HUDEP-2 (cell line): ENCODE results near the gene NDRG2.

Source experiments
- DNase-seq, 76 experiments: peaks; one replicate each; lab custom pipeline; 2025; ENCODE audit not compliant: unreplicated experiment in 76 of 76; lab: John Stamatoyannopoulos, UW

NDRG2 gene

DNA sequence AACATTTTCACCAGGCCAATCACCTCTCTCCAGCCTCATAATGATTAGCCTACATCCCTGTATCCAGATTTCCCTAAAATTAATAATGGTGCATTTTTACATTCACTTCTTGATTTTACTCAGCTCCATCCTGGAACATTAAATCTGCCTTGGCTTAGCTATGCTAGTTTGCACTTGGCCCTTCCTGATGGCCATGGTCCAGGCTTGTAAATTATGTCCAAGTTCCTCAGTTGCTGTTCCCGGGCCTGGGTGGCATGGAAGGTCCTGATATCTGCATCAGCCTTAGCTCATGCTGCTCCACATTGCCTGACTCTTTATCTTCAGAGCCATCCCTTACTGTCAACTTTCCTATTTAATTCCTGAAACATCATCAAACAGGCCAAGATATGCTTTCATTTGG lies 46.2 kb downstream of the NDRG2 start:
- no peak for DNase-seq

DNA sequence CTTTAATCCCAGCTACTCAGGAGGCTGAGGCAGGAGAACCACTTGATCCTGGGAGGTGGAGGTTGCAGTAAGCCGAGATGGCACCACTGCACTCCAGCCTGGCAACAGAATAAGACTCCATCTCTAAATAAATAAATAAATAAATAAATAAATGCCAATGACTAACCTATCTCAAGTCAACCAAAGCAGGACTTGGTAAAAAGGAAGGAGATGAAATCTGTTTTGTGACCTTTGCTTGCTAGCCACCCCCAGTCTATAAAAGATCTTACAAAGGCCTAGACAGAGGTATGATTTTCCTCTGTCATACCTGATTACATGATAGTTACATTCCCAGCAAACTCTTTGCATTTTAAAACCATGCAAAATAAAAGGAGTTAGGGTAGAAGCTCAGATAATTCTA lies 48.6 kb downstream of the NDRG2 start:
- no peak for DNase-seq

DNA sequence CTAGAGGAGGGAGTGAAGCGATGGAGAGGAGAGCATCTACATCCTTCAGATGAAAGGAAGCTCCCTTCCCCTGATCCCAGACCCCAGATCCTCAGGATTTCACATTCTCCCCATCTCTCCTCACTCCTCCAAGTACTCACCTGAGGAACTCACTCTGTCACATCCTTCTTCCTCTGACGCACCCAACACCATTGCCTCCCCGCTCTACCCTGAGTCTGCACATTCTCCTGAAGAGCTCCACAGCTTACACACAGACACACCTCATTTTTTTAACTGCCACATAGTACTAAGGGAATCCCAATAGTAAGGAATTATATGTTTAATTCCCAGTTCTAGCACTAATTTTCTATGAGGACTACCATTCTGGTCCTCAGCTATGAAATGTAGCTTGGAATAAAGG lies 51.4 kb downstream of the NDRG2 start:
- DNase-seq: no peak

DNA sequence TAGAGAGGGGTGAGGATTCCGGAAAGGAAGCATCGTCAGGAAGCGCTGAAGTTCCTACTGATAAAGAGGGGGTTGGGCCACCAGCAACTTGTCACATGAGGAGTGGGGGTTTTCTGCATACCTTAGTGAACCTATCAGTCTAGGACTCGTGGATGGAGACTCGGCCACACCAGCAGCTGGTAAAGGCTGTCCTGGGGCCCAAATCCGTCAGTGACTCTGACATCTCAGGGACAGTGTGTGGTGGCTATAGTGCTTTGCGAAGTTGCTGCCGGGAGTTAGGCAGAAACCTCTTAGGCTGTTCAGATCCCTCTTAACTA lies 53.2 kb downstream of the NDRG2 start:
- peak in 1 of 76 experiments; percentile 43 for DNase-seq

DNA sequence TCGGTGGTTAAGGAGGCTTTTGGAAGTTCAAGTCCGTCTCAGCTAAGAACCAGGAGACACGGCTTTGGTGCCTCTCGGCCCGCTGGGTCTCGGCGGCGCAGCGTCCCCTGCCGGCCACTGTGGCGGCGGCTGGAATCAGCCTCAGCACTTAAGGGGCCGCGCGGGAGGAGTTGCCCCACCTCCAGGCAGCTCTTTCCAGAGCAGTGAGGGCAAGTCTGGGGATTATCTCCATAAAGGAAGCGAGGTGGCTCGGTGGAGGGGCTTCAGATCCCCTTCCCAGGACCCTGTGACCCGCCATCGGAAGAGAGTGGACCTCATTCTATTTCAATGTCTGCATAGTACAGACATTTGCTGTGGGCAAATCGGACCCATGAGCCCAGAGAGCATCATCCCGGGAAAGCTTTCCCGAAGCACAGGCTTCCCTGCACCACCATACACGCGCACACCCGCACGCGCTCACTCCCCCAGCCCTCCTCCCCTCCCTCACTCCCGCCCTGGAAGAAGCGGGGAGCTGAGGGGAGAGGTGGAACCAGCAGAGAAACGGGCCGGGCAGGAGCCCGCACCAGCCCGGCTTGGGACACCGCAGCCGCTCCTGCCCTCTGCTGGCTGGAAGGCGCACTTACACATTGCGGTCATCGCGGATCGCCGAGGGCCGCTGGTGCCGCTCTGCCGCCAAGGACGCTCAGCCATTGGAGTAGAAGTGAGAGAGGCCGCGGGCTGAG lies 53.7 kb downstream of the NDRG2 start:
- DNase-seq: peak in 74 of 76 experiments; percentile 9 to 88 (median 65)

DNA sequence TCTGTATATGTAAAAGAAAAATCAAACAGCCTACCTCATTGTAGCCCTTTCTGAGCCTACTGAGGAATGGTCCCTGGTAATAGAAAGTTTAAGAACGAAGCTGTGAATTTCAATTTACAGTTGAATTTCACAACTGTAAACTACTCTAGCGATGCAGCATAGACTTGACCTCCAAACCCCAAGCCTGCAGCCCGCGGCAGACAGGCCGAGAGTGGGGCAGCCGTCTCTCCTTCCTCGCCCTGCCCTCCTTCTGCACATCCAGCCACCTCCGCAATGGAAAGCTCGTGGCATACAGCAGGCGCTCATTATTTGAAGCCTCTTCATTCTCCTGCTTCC lies 54.2 kb downstream of the NDRG2 start:
- DNase-seq: peak in 1 of 76 experiments; percentile 58

DNA sequence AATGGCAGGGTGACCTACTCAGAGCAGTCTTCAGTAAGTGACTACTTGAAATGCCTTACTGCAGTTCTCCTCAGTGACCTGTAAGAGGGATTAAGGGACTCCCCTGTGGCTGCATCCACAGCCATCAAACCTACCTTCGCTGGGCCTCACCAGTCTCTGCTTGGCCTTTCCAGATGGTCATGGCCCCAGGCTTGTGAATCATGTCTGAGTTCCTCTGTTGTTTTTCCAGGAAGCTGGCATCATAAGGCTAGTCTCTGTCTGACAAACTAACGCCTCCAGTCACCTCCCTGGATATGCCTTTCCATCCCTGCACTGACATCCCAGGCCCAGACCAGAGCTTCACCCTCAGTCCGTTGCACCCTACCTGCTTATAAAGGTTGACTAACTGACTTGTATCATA lies 55.5 kb downstream of the NDRG2 start:
- DNase-seq: no peak
